T-helper 17 cell (primary cell): Measurements from ENCODE around the gene ABCC9. TPM values are rescaled to one million over a fixed set of nuclear protein-coding genes. Genes with fewer than 3 reads are reported as not detected.

ENCODE experiments used
- ATAC-seq: fragments of 150-1000 bp; cut with Tn5 transposase; 2 replicates; pipeline ENCODE4 v1.10.0; 2021; ENCODE audit warnings: mild to moderate bottlenecking, moderate library complexity
- DNase-seq, 3 donors: peaks; one replicate each; pipeline versions ENCODE4 v3.0.0 to v3.0.0-alpha.2; 2020 to 2021
- H3K9me3 ChIP-seq: one replicate; pipeline ENCODE4 v1.7.0; 2013; ENCODE audit warnings: low read length, mild to moderate bottlenecking; ENCODE audit not compliant: control insufficient read depth, poor library complexity, severe bottlenecking
- H3K27ac Mint-ChIP-seq: one replicate; pipeline ENCODE4 v1.8.0; 2022; ENCODE audit warnings: mild to moderate bottlenecking, moderate library complexity, mixed read lengths
- H3K27me3 Mint-ChIP-seq: one replicate; pipeline ENCODE4 v1.8.0; 2022; ENCODE audit warnings: mixed read lengths
- H3K36me3 Mint-ChIP-seq: one replicate; pipeline ENCODE4 v1.8.0; 2022; ENCODE audit warnings: low read depth, mixed read lengths
- H3K4me1 Mint-ChIP-seq: one replicate; pipeline ENCODE4 v1.8.0; 2022; ENCODE audit warnings: mild to moderate bottlenecking, mixed read lengths
- H3K4me3 Mint-ChIP-seq: one replicate; pipeline ENCODE4 v1.8.0; 2022; ENCODE audit warnings: mild to moderate bottlenecking, moderate library complexity, mixed read lengths
- total RNA-seq, 4 donors: library from RNA in 2 of 4; stranded (reverse) in 2 of 4; gene quantifications; one replicate each; pipeline ENCODE4 v1.2.3 and lab custom pipeline; 2022 to 2026

Gene ABCC9
- total RNA-seq, 2 donors from 2014 or later, result not detected

DNA sequence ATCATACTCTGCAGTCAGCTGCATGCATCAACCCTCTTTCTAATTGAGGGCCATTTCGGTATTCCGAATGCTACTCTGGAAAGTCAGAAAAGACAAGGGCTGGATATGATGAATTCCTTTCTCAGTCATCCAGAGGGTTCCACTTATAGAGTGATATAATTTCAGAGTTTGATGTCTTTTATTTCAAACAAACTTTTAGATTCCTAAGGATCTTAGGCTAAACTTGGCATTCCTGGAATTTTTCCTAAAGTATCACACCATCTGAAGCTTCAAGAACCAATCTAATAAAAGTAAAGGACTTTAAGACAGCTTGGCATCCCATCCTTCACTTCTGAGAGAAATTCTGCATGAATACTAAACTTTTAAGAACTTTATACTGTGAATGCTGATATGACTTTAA, 97.4 kb downstream of the ABCC9 start:
- no peak for ATAC-seq
- Mint-ChIP-seq H3K36me3 (no peaks in the 10 kb centered on the region), H3K4me1 (no peaks in the 10 kb centered on the region)

DNA sequence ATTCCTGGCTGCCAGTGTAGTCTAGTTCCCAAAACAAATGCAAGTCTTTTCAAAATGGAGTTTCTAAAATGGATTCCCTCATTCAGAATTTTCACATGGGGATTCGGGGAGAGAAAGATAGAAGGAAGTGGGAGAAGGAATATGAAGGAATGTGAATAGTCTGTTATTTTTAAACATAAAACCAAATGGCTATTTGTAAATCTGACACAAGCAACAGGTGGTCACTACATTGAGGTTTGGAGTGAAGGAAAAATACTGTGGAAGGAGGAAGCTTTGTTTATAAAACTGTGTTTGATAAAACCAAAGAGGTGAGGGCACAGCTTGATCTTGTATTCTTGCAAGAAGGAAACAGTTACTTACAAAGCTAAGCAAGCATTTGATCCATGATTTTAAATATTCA, 101.5 kb downstream of the ABCC9 start:
- H3K9me3 ChIP-seq, result no peaks in the 10 kb centered on the region
- ATAC-seq (no peak), DNase-seq (no peak)
- Mint-ChIP-seq H3K4me1 (no peaks in the 10 kb centered on the region), H3K4me3 (no peak overlapping the region), H3K27me3 (peaks cover 21% of the 10 kb centered on the region), H3K36me3 (no peaks in the 10 kb centered on the region), H3K27ac (no peak overlapping the region)

More for the DNA sequence above, 97.4 kb downstream of the ABCC9 start:
- no peaks in the 10 kb centered on the region for H3K9me3 ChIP-seq
- Mint-ChIP-seq H3K4me3 (no peak overlapping the region), H3K27me3 (peaks cover 34% of the 10 kb centered on the region), H3K27ac (no peak overlapping the region)
- no peak for DNase-seq

DNA sequence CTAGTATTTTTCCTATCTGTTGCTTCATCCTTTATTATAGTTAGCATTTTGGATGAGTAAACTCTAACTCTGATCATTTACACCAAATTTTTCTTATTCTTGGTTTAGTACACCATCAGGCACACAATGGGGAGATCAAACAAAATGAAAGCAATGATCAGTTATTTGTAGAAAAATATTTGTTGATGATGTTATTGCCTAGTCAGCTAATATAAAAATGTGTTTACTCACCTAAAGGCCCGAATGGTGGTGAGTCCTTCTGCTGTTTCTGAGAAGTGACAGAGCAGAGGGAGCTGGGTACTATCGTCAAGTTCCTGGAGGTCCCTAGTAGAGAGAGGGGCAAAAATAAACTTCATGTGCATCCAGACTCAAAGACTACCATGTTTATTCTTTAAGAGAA, 103.4 kb downstream of the ABCC9 start:
- DNase-seq, result no peak
- H3K4me3 Mint-ChIP-seq, result no peak overlapping the region

DNA sequence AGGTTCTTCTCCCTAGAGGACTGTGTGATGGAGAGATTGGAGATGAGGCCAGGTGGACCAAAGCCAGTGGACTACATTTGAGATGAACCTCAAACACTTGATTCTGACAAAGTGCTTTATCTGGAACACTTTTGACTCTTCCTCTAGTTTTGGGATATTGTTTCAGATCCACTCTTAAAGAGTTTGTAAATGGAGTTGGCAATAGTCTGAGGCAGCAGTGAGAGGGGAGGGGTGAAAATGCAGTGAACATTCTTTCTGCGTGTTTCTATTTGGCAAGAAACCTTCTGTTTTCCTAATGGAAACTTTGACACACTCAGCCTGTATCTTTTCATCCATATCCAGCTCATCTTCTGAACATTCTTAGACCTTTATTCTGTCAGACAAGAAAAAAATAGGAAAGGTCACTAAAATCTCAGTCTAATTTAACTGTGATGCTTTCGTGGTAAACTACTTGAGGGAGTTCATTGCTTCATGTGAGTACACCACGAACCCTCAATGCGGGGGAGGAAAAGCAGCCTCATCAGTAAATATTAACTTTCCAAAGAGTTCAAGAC, 109.4 kb downstream of the ABCC9 start:
- H3K4me3 Mint-ChIP-seq, result no peak overlapping the region
- DNase-seq (no peak), ATAC-seq (no peak)
- H3K27ac Mint-ChIP-seq, result no peak overlapping the region
- peaks cover 10% of the 10 kb centered on the region for H3K27me3 Mint-ChIP-seq
- no peaks in the 10 kb centered on the region for H3K36me3 Mint-ChIP-seq
- no peaks in the 10 kb centered on the region for H3K9me3 ChIP-seq
- H3K4me1 Mint-ChIP-seq, result no peaks in the 10 kb centered on the region

More for the DNA sequence above, 103.4 kb downstream of the ABCC9 start:
- no peaks in the 10 kb centered on the region for H3K36me3 Mint-ChIP-seq
- H3K27ac Mint-ChIP-seq, result no peak overlapping the region
- no peaks in the 10 kb centered on the region for H3K4me1 Mint-ChIP-seq
- ATAC-seq, result no peak
- H3K9me3 ChIP-seq, result no peaks in the 10 kb centered on the region
- peaks cover 21% of the 10 kb centered on the region for H3K27me3 Mint-ChIP-seq

DNA sequence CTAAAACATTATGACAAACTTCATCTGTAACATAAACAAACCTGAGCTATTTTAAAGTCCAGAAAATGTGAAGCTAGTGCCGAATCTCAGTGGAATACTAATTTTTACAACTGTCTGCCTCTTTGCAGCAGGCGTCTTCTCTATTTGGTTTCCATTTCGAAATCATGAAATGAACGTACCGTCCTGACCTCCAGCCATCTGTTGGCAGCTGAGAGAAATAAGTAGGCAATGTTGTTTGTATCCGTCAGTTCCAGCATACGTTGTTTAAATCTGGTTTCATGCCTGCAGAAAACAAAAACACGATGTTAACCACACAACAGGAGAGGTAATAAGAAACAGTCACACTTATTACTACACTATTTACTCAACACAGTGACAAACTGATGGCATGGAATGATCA, 112.4 kb downstream of the ABCC9 start:
- Mint-ChIP-seq H3K27me3 (peaks cover 11% of the 10 kb centered on the region), H3K36me3 (no peaks in the 10 kb centered on the region), H3K4me1 (no peaks in the 10 kb centered on the region), H3K27ac (no peak overlapping the region), H3K4me3 (no peak overlapping the region)
- ATAC-seq (no peak), DNase-seq (no peak)
- no peaks in the 10 kb centered on the region for H3K9me3 ChIP-seq

DNA sequence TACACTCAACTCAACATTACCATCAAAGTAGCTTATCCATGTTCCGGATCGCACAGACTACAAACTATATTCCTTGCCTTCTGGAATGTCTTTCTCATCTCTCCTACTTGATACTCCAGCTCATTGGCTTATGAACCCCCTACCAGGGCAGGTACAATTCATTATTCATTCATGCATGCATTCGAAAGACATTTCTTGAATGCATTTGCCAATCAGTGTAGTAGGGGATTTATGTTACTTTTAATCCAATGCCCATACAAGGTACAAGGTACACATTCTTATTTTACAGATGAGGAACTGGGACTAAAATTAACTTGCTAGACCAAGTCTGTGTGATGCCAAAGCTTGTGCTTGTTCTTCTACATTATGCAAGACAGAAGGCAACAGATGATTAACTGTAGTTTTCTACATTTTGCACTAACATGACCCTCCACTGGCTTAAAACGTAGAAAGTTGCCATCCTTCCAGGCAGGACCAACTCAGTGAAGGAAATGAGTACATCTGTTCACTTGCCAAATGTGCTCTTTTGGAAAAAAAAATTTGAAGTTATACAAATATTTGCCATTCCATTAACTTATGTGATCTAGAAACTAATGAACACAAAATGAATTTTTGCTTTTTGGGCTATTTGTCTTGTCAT, 113.0 kb downstream of the ABCC9 start:
- no peak for DNase-seq
- no peaks in the 10 kb centered on the region for H3K36me3 Mint-ChIP-seq
- no peak for ATAC-seq
- H3K9me3 ChIP-seq, result no peaks in the 10 kb centered on the region
- H3K27me3 Mint-ChIP-seq, result peaks cover 15% of the 10 kb centered on the region
- no peaks in the 10 kb centered on the region for H3K4me1 Mint-ChIP-seq
- no peak overlapping the region for H3K27ac Mint-ChIP-seq
- H3K4me3 Mint-ChIP-seq, result no peak overlapping the region

DNA sequence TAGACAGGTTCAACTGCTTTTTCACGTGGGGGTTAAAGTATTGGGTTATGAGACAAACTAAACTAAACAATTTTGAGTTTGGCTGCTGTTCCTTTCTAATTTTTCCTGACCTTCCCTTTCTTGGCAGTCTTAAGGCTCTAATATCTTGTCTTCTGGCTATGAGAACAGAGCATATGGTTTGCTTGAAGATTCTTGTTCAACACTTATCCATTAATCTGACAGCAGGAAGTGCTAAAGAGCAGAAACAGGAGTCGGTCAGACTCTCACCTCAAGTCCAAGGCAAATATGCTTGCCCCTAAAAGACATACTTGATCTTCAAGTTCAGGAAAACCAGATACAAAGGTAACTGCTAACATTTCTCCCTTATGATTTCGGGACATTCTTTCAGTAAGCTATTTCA, 114.1 kb downstream of the ABCC9 start:
- H3K27me3 Mint-ChIP-seq, result peaks cover 15% of the 10 kb centered on the region
- H3K4me3 Mint-ChIP-seq, result no peak overlapping the region
- no peak overlapping the region for H3K27ac Mint-ChIP-seq
- ATAC-seq (no peak), DNase-seq (no peak)
- no peaks in the 10 kb centered on the region for H3K36me3 Mint-ChIP-seq
- H3K9me3 ChIP-seq, result no peaks in the 10 kb centered on the region
- H3K4me1 Mint-ChIP-seq, result no peaks in the 10 kb centered on the region

DNA sequence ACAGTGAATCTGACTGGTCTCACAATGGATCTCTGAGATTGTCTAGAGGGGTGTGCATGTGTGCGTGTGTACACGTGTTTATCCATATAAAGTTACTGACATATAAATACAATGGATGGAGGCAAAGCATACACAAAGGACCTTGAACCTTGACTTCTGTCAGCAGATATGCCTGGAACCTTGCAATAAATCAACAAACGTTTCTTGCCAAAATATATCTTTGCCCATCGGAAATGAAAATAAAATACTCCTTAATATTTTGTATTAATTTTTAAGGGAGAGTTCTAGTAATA, 114.7 kb downstream of the ABCC9 start:
- ATAC-seq (no peak), DNase-seq (no peak)
- Mint-ChIP-seq H3K4me3 (no peak overlapping the region), H3K27ac (no peak overlapping the region), H3K36me3 (no peaks in the 10 kb centered on the region), H3K4me1 (no peaks in the 10 kb centered on the region), H3K27me3 (peaks cover 15% of the 10 kb centered on the region)
- no peaks in the 10 kb centered on the region for H3K9me3 ChIP-seq

DNA sequence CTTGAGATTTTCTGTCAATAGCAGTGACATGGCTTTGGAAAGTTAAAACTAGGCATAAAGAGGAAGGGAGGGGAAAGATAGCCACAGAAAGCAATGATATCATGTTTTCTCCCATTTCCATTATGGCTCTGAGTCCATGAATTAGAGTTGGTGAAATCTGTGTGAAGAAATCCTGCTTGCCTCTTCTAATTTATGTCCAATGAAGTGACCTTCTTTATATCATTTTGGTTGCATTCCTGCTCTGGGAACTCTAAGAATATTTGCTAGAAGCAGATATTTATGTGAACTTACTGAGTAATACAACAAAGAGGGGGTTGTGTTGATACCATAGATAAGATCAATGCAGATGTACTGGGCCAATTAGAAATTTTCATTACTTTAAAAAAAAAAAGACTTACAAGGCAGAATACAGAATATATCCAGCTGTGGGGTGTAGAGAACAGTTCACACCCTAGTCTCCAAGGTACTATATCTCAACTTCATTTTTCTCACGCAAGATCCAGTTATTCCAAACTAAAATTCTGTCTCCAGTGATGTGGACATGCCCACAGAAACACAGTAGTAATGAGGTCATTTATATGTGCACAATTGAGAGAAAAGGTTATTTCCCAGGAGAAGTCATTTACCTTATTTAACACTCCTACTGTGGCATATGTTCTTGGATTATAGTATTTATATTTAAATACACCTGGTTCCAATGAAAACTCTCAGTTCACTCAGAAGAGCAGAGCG, 115.2 kb downstream of the ABCC9 start:
- H3K4me3 Mint-ChIP-seq, result no peak overlapping the region
- peaks cover 15% of the 10 kb centered on the region for H3K27me3 Mint-ChIP-seq
- H3K4me1 Mint-ChIP-seq, result no peaks in the 10 kb centered on the region
- DNase-seq (no peak), ATAC-seq (no peak)
- H3K27ac Mint-ChIP-seq, result no peak overlapping the region
- no peaks in the 10 kb centered on the region for H3K9me3 ChIP-seq
- no peaks in the 10 kb centered on the region for H3K36me3 Mint-ChIP-seq

DNA sequence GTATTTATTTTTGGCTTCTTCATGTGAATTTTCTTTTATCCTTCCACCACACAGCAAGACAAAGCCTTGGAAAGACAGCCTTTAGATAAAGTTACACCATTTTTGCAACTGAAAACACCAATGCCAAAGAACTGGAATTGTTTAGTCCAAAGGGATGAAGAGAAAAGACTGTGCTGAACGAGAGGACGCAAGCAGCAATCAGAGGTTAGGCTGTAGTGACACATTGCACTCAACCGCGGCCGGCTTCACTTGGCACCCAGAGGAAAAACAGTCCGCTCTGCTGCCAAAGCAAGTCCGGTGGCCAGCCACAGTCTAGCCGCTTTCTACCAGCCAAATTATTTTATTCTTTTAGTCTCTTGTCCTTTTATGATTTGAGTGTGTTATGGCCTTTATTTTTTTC, 117.6 kb downstream of the ABCC9 start:
- no peaks in the 10 kb centered on the region for H3K9me3 ChIP-seq
- no peaks in the 10 kb centered on the region for H3K36me3 Mint-ChIP-seq
- ATAC-seq (no peak), DNase-seq (no peak)
- no peak overlapping the region for H3K27ac Mint-ChIP-seq
- no peaks in the 10 kb centered on the region for H3K4me1 Mint-ChIP-seq
- peaks cover 31% of the 10 kb centered on the region for H3K27me3 Mint-ChIP-seq
- no peak overlapping the region for H3K4me3 Mint-ChIP-seq

DNA sequence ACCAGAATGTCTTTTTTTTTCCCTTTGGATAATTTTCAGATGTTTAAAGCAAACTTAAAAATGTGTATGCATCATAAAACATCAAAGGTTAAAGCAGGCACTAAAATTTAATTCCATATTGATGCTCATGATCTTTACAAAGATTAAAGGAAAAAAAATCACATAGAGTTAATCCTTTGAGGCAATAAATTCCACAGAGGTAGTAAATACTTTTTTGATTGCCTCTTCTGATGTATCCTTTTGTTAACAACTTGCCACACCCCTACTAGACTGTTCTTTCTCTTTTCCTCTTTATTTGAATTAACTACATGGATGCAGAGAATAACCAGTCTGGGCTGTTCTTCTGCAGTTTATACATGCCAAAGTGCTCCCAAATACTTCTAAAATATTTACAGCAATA, 121.5 kb downstream of the ABCC9 start:
- no peaks in the 10 kb centered on the region for H3K36me3 Mint-ChIP-seq

DNA sequence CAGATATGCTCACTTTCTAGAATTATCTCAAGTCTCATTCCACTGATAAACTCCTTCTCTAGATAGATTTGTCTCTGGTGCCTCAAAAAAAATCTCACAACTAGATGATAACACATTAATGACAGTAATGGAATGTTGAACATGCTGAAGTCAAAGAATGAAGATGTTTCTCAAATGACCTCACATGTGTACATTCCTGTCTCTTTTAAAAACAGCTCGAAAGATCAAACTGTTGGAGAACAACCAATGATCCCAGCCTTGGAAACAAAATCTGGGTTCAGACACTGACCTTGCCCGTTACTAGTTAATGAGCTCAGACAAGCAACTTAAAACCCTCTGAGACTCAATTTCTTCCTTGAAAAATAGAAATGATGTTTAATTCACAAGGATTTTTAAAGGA, 122.0 kb downstream of the ABCC9 start:
- no peak for ATAC-seq
- Mint-ChIP-seq H3K4me1 (no peaks in the 10 kb centered on the region), H3K27ac (no peak overlapping the region), H3K27me3 (peaks cover 22% of the 10 kb centered on the region), H3K36me3 (no peaks in the 10 kb centered on the region), H3K4me3 (no peak overlapping the region)
- DNase-seq, result no peak
- no peaks in the 10 kb centered on the region for H3K9me3 ChIP-seq

More for the DNA sequence above, 121.5 kb downstream of the ABCC9 start:
- DNase-seq (no peak), ATAC-seq (no peak)
- Mint-ChIP-seq H3K4me3 (no peak overlapping the region), H3K4me1 (no peaks in the 10 kb centered on the region), H3K27ac (no peak overlapping the region), H3K27me3 (peaks cover 22% of the 10 kb centered on the region)
- H3K9me3 ChIP-seq, result no peaks in the 10 kb centered on the region

DNA sequence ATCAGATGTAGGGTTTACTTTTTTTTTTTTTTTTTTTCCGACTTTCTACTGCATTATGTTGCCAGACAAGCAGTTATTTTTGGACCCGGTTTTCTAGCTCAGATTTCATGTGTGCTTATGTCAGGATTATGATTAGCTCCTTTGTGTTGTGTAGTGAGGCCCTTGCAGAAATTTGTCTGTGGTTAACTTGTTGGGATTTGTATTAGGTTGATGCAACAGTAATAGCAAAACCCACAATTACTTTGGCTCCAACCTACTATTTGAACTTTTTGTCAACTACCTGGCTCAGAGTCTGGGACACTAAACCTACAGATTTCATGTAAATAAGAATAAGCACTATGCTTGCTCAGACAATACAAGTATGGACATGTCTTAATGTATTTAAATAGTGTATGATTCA, 122.6 kb downstream of the ABCC9 start:
- H3K9me3 ChIP-seq, result no peaks in the 10 kb centered on the region
- ATAC-seq, result no peak
- Mint-ChIP-seq H3K4me3 (no peak overlapping the region), H3K27ac (no peak overlapping the region), H3K36me3 (no peaks in the 10 kb centered on the region), H3K27me3 (peaks cover 19% of the 10 kb centered on the region), H3K4me1 (no peaks in the 10 kb centered on the region)
- DNase-seq, result no peak
